NOMO-1 (cell line): ENCODE data around the gene EEIG1.

Experiments
- DNase-seq, 2 experiments: peaks; one replicate each; lab custom pipeline; 2025; ENCODE audit not compliant: unreplicated experiment in 2 of 2; lab: John Stamatoyannopoulos, UW

The EEIG1 gene

DNA sequence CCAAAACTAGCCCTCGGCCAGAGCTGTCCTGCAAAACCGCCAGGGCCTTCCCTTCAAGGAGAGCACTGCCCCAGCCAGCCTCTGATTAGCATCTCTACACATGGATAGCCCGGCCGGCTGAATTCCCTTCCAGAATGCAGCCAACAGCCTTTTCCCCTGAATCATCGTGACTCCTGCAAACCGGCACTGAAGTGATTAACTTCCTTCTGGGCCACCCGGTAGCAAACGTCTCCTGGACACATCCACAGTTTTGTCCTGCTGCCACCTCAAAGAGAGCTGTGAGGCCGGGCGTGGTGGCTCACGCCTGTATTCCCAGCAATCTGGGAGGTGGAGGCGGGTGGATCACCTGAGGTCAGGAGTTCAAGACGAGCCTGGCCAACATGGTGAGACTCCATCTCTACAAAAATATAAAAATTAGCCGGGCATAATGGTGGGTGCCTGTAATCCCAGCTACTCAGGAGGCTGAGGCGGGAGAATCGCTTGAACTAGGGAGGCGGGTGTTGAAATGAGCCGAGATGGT, 21.1 kb upstream of the EEIG1 start:
- DNase-seq, result no peak

DNA sequence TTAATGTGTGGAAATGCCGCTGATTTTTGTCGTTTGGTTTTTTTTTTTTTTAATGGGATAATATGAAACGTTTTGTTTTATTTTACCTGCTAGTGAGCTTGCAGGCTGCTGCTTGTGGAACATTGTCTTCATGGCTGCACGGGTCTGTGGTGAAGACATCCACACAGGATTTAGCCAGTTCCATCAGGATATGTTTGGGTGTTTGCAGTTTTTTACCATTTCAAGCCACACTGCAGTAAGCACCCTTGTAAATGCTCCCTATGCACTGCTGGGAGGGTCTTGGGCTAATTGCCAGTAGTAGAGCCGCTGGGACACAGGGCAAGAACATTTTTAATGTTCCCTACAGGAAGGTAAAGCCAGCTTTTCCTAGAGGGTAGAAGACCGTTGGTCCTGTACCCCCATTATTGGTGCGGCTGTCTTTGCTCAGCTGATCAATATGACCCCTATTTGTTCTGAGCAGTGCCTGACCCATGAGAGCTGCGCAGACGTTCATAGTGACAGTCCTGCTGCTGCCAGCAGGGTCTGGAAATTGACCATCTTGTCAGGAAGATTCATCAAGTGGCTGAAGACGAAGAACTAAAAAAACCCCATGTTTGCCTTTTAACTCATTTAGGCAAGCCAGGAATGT, 20.5 kb upstream of the EEIG1 start:
- DNase-seq, result no peak

DNA sequence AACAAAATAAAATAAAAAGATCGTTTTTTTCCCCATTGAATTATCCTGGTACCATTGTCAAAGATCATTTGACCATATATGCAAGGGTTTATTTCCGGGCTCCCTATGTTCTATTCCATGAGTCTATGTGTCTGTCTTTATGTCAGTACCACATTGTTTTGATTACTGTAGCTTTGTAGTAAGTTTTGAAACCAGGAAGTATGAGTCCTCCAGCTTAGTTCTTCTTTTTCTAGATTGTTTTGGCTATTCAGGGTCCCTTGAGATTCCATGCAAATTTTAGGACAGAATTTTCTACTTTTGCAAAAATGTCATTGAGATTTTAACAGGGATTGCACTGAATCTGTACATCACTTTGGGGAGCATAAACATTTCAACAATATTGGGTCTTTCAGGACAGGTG, 18.7 kb upstream of the EEIG1 start:
- no peak for DNase-seq

DNA sequence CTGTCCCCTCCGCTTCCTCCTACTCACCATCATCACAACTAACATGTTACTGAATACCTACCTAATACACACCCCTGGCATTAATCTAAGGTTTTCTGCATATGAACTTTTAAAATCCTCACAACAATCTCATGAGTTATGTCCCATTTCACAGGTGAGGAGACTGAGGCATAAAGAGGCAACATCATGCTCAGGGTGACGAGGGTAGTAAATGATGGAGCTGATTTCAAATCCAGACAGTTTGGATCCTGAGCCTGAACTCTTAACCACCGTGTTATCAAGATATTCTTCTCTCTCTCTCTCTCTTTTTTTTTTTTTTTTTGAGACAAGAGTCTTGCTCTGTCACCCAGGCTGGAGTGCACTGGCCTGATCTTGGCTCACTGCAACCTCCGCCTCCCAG, 12.9 kb upstream of the EEIG1 start:
- DNase-seq, result no peak

DNA sequence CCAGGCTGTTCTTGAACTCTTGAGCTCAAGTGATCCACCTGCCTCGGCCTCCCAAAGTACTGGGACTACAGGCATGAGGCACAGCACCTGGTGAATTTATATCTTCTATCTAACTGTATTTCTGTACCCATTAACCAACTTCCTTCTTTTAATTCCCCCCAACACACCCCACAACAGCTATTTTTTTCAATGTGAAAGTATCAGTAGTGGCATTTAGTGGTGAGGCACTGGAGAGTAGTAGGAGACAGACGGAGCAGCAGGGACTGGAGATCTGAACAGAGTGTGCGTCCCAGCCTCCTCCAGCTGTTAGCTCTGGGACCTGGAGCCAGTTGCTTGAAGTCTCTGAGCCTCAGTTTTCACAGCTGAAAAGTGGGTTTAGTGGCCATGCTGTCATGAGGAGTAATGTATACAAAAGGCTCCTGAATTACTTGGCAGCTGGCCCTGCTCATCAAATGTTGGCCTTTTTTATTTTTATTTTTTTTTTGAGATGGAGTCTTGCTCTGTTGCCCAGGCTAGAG, 11.0 kb upstream of the EEIG1 start:
- no peak for DNase-seq

DNA sequence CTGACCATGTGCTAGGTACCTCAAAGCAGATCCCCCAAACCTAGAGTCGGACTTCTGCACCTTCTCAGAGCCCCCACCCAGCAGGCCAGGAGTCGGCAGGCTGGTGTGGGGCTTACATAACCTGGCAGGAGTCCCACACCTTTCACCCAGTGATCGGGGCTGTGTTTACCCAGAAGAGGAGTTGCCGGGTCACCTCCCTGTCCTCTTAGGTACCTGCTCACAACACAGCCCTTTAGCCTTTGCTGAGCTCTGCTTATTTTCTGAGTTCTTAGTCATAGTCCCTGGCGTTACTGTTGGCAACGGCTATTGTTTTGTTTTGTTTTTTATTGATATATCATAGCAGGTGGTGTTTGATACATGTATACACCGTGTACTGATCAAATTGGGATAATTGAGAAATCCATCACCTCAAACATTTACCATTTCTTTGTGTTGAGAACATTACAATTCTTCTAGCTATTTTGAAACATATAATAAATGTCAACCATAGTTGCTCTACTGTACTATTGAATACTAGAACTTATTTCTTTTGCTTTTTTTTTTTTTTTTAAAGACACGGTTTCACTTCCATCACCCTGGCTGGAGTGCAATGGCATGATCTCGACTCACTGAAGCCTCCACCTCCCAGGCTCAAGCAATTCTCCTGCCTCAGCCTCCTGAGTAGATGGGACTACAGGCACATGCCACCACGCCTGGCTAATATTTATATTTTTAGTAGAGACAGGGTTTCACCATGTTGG, 10.4 kb upstream of the EEIG1 start:
- no peak for DNase-seq

DNA sequence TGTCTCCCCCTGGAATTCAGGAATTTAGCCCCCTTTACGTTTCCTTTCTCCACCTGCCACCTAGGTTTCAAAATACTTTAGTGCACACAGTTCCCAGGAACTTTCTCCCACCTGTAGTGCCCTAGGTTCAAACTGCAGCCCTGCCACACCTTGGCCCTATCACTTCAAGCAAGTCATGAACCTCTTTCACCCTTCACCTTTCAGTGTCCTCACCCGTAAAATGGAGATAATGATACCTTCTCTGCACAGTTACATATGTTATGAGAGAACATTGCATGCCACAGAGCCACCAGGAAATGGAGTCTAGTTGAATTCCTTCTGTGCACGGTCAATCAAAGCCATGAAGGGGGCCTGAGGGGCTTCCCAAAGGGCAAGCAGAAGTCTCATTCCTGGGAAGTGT, 9.8 kb upstream of the EEIG1 start:
- no peak for DNase-seq

DNA sequence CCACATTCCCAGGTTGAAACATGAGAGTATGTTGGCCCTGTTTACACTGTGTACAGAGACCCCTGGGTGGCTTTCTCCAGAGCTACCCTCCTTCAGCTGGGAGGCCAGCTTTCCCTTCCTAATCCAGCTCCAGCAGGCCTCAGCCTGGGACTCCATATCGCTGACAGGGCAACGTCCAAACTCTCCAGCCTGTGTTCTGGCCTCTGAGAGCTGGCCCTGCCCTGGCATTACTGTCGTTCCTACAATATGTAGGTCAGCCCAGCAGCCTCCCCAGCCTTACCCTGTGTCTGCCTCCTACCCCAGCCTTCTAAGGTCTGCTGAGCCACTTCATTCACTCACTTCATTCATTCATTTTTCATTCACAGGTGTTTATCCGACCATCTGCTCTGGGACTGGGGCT, 8.3 kb upstream of the EEIG1 start:
- no peak for DNase-seq

DNA sequence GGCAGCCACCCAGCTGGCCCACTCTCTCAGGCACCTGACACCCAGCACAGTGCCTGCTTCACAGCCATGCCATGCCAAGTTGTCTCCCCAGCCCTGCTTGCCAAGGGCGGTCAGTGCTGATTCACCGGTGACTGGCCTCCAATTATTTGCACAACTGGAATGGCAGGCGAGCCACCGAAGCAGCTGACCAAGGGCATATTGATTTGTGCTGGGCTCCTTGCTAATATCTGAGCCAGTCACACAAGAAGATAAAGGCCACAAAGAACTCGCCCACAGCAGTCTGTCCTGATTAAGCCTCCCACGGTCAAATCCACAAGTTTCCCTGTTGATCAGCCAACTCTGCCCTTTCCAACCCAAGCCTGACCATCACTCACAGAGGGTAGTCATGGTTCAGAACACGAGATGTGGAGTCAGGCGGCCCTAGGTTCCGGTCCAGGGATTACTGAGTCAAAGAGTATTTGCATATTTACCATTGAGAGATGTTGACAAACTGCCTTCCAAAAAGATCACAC, 6.4 kb upstream of the EEIG1 start:
- no peak for DNase-seq

DNA sequence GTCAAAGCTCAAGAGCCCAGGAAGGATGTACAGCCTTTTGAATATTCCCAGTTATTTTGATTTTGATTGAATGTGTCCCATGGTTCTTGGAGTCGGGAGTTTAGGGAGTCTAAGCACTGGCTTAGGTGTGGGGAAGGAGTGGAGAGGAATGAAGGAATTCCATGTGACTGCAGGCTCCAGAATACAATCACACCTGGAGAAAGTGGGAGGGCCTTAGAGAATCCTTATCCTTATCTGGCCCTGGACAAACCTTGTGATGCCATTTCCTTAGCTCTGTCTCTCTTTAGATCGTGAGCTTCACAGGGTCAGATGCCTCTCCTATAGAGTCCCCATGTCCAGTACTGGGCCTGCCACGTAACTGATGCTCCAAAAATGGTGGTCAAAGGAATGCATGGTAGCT, 4.2 kb upstream of the EEIG1 start:
- no peak for DNase-seq

DNA sequence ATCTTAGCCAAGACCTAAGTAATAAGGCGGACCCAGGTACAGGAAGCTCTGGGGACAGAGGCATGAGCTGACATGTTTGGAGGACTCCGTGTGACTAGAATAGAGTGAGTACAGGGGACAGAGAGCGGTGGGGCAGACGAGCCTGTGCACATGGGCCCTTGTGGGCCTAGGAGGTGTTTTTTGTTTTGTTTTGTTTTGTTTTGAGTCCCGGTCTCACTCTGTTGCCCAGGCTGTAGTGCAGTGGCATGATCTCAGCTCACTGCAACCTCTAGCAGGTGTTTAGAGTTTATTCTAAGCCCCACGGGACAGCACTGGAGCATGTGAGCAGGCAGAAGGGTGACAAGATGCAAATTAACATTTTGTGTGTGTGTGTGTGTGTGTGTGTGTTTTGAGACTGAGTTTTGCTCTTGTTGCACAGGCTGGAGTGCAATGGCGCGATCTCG, 3.1 kb upstream of the EEIG1 start:
- no peak for DNase-seq

DNA sequence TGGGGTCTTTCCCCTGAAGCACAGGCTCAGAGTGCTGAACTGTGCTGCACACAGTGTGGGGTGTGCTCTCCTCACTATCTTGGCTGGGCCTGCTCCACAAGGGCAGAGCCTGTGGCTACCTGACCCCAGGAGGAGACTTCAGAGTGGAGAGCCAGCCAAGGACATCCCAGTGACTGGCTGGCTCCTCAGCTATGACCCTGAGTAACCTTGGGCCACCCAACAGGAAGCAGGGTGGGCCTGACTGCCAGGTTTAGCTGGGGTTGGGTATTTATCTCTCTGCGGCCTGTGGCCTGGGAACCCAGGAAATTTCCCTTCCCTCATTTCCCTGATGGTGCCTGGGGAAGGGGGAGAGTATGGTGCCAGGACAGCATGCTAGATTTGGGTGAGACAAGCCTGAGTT, 2.1 kb upstream of the EEIG1 start:
- no peak for DNase-seq

DNA sequence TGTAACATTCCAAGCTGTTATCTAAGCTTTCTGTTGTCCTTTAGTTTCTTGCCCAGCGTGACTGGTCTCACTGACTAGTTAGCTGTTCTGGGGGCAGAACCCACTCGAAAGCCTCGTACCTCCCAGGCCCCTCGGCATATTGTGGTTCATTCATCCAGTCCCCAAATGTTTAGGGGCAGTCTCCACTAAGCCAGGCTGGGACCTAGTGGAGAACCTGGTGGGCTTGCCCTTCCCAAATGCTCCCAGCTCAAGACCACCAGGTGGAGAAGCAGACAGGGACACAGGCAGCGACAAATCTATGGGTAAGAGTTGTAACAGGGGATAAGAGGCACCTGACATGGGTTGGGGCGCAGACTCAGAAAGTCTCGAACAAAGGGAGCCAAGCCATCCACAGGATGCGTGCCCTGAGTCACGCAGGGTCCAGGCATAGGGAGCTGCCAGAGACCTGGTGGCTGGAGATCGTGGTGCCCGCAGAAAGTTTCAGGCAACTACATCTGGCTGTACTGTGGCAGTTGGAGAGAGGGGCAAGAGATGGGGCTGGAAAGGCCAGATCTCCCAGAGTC, 851 bp upstream of the EEIG1 start:
- DNase-seq, result no peak

DNA sequence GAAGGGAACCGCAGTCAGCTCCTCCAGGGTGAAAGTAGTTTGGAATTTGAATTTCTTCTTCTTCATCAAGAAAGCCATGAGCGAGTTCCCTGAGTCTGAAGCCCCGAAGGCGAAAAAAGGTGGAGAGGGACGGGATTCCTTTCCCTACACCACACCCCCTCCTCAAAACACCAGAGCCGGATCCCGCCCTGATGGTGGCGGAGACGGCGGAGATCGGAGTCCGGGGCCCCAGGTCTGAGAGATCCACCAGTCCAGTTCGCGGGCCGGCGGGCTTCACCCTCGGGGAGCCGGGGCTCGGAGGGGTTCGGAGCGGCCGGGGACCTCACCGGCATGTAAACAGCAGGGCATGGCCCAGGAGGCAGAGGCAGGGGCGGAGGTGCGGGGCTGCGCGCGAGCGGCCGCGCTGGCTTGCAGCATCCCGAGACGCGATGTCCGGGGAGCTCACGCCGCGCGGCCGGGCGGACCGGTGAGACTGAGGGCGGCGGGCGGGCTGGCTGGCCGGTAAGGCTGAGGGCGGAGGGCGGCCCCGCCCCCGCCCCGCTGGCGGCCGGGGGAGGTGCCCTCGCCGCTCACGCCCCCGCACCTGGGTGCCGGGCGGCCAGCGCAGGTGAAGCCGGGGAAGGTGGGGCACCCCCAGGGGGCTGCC, 606 bp downstream of the EEIG1 start:
- no peak for DNase-seq

DNA sequence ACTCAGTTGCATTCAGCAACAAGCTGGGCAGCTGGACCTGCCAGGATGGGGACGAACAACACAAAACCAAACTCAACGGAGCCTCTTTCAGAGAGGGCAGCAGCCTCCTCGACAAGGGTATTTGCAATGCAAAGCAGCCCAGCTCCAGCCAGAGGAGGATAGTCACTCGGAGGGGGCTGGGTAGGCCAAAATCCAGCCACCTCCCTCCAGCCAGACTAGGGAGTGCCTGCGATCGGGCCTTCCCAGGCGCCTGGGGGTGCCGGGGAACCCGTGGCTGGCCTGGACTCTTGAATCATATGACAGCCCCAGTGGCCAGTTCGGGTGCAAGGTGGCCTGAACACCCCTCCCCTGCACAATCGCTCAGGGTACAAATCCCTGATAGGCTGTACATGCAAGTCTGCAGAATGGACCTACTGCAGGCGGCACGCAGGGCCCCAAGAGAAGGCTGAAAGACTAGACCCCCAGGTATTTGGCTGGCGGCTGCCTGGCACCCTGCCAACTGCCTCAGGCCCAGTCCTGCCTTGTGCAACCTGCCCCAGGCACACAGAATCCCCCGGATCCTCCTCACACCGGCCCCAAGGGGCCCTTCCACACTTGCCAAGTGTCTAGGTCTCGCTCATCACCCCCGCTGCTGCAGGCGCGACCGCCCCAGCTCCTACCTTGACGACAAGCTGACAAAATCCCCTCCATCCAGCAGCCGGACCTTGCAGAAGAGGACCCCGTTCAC, 1.3 kb downstream of the EEIG1 start:
- no peak for DNase-seq

DNA sequence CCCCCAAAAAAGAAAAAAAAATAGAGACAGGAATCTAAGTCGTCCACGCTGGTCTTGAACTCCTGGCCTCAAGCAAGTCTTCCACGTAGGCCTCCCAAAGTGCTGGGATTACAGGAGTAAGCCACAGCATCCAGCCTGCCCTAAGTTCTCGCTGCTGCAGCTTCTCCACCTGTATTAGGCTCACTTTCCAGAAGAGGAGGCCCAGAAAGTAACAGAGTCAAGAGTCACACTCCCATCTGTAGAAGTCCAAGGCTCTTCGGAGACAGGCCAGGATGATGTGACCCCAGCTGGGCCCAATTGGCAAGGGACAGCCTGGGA, 1.8 kb downstream of the EEIG1 start:
- DNase-seq, result no peak

DNA sequence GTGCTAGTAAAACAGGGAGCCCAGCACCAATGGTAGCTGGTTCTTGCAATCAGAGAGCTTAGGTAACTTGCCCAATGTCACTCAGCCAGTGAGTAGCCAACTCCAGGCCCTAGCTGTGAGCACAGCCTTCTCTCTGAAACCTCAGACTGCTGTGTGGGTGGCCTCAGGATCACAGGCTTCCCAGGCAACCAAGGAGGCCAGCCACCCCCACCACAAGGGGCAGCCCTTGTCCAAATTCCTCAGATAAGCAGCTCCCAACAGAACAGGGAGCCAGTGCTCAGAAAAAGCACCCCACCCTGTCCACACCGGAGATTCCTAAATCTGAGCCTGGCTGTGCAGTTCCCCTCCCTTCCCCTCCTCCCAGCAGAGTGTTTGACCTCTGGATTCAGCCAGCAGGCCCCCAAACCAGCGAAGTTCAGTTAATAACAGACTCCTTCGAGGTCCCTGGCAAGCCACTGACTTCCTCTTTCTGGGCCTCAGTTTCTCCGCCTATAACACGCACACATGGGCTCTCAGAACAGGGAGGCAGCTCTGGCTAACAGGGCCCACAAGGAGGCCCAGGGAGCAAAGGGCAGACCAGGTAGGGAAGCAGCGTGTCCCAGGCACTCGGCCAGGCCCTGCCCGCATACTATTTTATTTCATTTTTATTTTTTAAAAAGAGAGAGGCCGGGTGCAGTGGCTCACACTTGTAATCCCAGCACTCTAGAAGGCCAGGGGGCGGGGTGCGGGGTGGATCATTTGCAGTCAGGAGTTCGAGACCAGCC, 2.7 kb downstream of the EEIG1 start:
- no peak for DNase-seq

DNA sequence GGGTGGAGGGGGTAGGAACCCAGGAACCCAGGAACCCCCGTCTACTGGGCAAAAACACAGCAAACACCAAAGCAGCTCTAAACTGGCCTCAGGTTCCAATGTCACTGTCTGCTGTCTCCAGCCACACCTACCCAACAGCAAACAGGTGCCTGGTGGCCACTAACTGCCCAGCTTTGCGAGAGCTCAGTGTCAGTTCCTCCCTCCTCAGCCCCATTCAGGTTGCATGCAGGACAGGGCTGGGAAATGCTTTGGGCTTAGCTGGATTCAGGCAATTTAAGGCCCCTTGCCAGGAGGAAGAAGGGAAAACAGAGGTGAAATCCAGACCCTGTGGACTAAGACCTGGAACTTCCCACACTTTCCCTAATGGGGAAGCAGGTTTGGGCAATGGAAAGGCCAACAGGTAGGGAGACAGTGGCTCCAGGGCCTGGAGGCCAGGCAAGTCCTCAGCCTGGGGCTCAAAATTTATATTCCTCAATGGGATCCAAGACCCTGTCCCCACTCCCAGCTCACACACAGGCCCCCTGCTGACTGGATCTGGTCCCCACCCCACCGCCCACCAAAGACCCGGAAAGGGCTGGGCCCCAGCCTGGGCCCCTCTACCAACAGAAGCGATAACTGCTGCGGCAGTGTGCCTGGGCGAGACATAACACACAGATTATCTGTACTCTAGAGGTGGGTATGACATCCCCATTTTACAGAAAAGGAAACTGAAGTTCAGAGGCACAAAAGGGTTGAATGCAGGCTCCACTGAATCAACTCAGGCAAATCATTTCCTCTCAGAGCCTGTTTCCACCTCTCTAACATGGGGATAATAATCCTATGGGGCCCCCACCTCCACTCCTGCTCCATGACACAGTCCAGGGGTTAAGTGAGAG, 3.5 kb downstream of the EEIG1 start:
- no peak for DNase-seq

DNA sequence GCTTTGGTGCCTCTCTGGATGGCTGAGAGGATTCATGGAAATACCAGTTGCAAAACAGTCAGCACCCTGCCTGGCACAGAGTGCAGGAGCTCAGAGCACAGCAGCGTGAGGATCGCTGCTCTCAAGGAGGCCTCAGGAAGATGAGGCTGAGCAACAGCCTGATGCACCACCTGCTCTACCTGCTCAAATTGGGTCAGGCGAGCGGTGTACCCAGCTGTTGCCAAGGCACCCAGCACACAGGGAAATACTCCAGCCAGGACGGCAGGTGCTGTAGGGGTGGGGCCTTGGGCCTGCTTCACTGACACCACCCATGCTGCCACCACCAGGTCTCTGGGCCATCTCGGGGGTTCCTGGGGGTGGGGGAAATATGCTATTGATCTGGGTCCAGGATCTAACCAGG, 4.3 kb downstream of the EEIG1 start:
- DNase-seq, result no peak
